ENCODE results near the gene PAFAH2. TPM values are rescaled to one million over a fixed set of nuclear protein-coding genes. Genes with fewer than 3 reads are reported as not detected.

PAFAH2 gene
- total and polyA plus RNA-seq, 12 donors = 6.6 to 32.8 (median 13.6) TPM

- Histone ChIP-seq H3K4me1 (replicated peaks in 1 of 2) (peaks cover 6 to 12% of the 10 kb centered on the region in 2 donors), H3K4me3 (no peak overlapping the region), H3K9me3 (replicated peaks in 1 of 3) (no peaks in the 10 kb centered on the region), H3K27me3 (peaks cover 2% of the 10 kb centered on the region), H3K27ac (peak overlapping the region in 1 of 5 donors; percentile 64), H3K36me3 (replicated peaks in 1 of 2) (no peaks in the 10 kb centered on the region)
- 84 to 97% (median 94%) methylated on average over 5 of the region's 5 CpGs for WGBS, 4 donors
- intact Hi-C loops (cut with DNase I) = no loop called here
- DNase-seq = peak in 2 of 7 donors; percentile 25 to 73
- TF ChIP-seq CTCF (IDR thresholded peaks at IDR 0.05) (no peak), POLR2A (IDR thresholded peaks at IDR 0.05) (no peak)
These were observed 70.2 kb downstream of the PAFAH2 start for GRCh38 chr1:25927521-25928265.

- Histone ChIP-seq H3K27me3 (peaks cover 2% of the 10 kb centered on the region), H3K4me1 (replicated peaks in 1 of 2) (peaks cover 11 to 20% of the 10 kb centered on the region in 2 donors), H3K36me3 (replicated peaks in 1 of 2) (no peaks in the 10 kb centered on the region), H3K9me3 (replicated peaks in 1 of 3) (no peaks in the 10 kb centered on the region), H3K27ac (peak overlapping the region in 1 of 5 donors; percentile 64), H3K4me3 (no peak overlapping the region)
- WGBS, 4 donors = 62 to 78% (median 75%) methylated on average over 11 to 13 of the region's 13 CpGs
- peak in 1 of 7 donors; percentile 67 for DNase-seq
- TF ChIP-seq CTCF (IDR thresholded peaks at IDR 0.05) (no peak), POLR2A (IDR thresholded peaks at IDR 0.05) (no peak)
- intact Hi-C loops (cut with DNase I) = no loop called here
These were observed 70.9 kb downstream of the PAFAH2 start for GRCh38 chr1:25926731-25927496.

- H3K36me3 ChIP-seq (replicated peaks in 1 of 2) = no peaks in the 10 kb centered on the region
- no peaks in the 10 kb centered on the region for H3K9me3 ChIP-seq (replicated peaks in 1 of 3)
- DNase-seq = no peak
- intact Hi-C loops (cut with DNase I) = no loop called here
- no peak overlapping the region for H3K4me3 ChIP-seq
- no peak for TF ChIP-seq POLR2A (IDR thresholded peaks at IDR 0.05)
- no peak for TF ChIP-seq CTCF (IDR thresholded peaks at IDR 0.05)
- no peak overlapping the region for H3K27ac ChIP-seq
- H3K27me3 ChIP-seq = peaks cover 2% of the 10 kb centered on the region
- peaks cover 11 to 20% of the 10 kb centered on the region in 2 donors for H3K4me1 ChIP-seq (replicated peaks in 1 of 2)
- 59 to 74% (median 68%) methylated on average over 2 of the region's 2 CpGs for WGBS, 4 donors
These were observed 73.4 kb downstream of the PAFAH2 start for GRCh38 chr1:25924454-25924853.

GRCh38 chr1:25922971-25923552 is 74.8 kb downstream of the PAFAH2 start:
- TF ChIP-seq CTCF (IDR thresholded peaks at IDR 0.05) = no peak
- TF ChIP-seq POLR2A (IDR thresholded peaks at IDR 0.05) = peak in 1 of 2 donors; percentile 39
- H3K27me3 ChIP-seq = peaks cover 2% of the 10 kb centered on the region
- intact Hi-C loops (cut with DNase I) = no loop called here
- H3K36me3 ChIP-seq (replicated peaks in 1 of 2) = no peaks in the 10 kb centered on the region
- H3K4me3 ChIP-seq = peak overlapping the region in 2 of 4 donors; percentile 38 to 69
- H3K4me1 ChIP-seq (replicated peaks in 1 of 2) = peaks cover 11 to 20% of the 10 kb centered on the region in 2 donors
- H3K9me3 ChIP-seq (replicated peaks in 1 of 3) = no peaks in the 10 kb centered on the region
- whole genome bisulfite sequencing, 4 donors = 0 to 3% (median 1%) methylated on average over 24 to 32 of the region's 32 CpGs
- H3K27ac ChIP-seq = peak overlapping the region in 4 of 5 donors; percentile 62 to 89 (median 78)
- DNase-seq = peak; percentile 23 to 65 (median 43)

All from adrenal gland (tissue), 12 donors.